SU-DHL-6 (cell line): ENCODE data around the gene COL15A1.

ENCODE experiments used
- H2AFZ ChIP-seq: fragments of 200-600 bp; sonication (generic); 2 replicates; pipeline ENCODE4 v1.6.1; 2014; ENCODE audit warnings: low read depth, mild to moderate bottlenecking, moderate library complexity, mixed read lengths, antibody characterized with exemption, low read length; ENCODE audit not compliant: severe bottlenecking
- H3F3A ChIP-seq: fragments of 200-600 bp; shearing (Covaris generic); 2 replicates; pipeline ENCODE4 v1.6.0; 2016; ENCODE audit warnings: antibody characterized with exemption, mild to moderate bottlenecking; ENCODE audit not compliant: insufficient read depth
- H3K27ac ChIP-seq: fragments of 200-600 bp; sonication (generic); 2 replicates; pipeline ENCODE4 v1.5.1; 2016; ENCODE audit warnings: low read depth, mild to moderate bottlenecking, low read length, moderate library complexity, mixed read lengths
- H3K27me3 ChIP-seq: fragments of 200-600 bp; sonication (generic), shearing (Covaris generic); 2 replicates; pipeline ENCODE4 v1.6.0; 2014; ENCODE audit warnings: mild to moderate bottlenecking, low read length
- H3K36me3 ChIP-seq: fragments of 200-600 bp; sonication (generic); 2 replicates; pipeline ENCODE4 v1.6.1; 2014; ENCODE audit warnings: mild to moderate bottlenecking, low read length, mixed read lengths
- H3K4me2 ChIP-seq: fragments of 300-600, 200-600 bp; shearing (Covaris generic), sonication (generic); 2 replicates; pipeline ENCODE4 v1.6.0; 2014; ENCODE audit warnings: low read length, low read depth, mild to moderate bottlenecking; ENCODE audit not compliant: poor library complexity, severe bottlenecking
- H3K4me3 ChIP-seq: fragments of 200-600 bp; sonication (generic); 2 replicates; pipeline ENCODE4 v1.5.1; 2014; ENCODE audit warnings: antibody characterized with exemption, low read length, mild to moderate bottlenecking, mixed read lengths; ENCODE audit not compliant: insufficient read depth, poor library complexity, severe bottlenecking
- H3K79me2 ChIP-seq: fragments of 200-600 bp; sonication (generic); 2 replicates; pipeline ENCODE4 v1.6.1; 2014; ENCODE audit warnings: mild to moderate bottlenecking, low read length, moderate library complexity; ENCODE audit not compliant: insufficient read depth
- H3K9ac ChIP-seq: fragments of 200-600 bp; sonication (generic); 2 replicates; pipeline ENCODE4 v1.7.0; 2014; ENCODE audit warnings: mild to moderate bottlenecking, low read length
- H3K9me2 ChIP-seq: fragments of 200-600 bp; sonication (generic); replicated peaks from 2 replicates; pipeline ENCODE4 v1.6.1; 2014; ENCODE audit warnings: low read length; ENCODE audit not compliant: insufficient read depth
- H3K9me3 ChIP-seq: fragments of 200-600 bp; sonication (generic); 2 replicates; pipeline ENCODE4 v1.6.1; 2014; ENCODE audit warnings: low read length, mixed read lengths; ENCODE audit not compliant: insufficient read depth
- H4K20me1 ChIP-seq: fragments of 200-600 bp; sonication (generic); 2 replicates; pipeline ENCODE4 v1.6.1; 2014; ENCODE audit warnings: low read depth, mild to moderate bottlenecking, antibody characterized with exemption, low read length, moderate library complexity, mixed read lengths
- EZH2phosphoT487 ChIP-seq: fragments of 200-600 bp; sonication (generic), shearing (Covaris generic); conservative IDR thresholded peaks from 2 replicates; pipeline ENCODE4 v1.6.1; 2018; ENCODE audit warnings: mild to moderate bottlenecking, antibody characterized with exemption, low read length, moderate library complexity, mixed read lengths
- TF ChIP-seq, protein P1 (sequence below): fragments of 200-600 bp; sonication (generic); IDR thresholded peaks from one replicate; pipeline ENCODE4 v1.5.1; 2017; ENCODE audit warnings: antibody characterized with exemption, mild to moderate bottlenecking, low read length, moderate library complexity; ENCODE audit not compliant: insufficient read depth, poor library complexity, severe bottlenecking

Gene COL15A1

DNA sequence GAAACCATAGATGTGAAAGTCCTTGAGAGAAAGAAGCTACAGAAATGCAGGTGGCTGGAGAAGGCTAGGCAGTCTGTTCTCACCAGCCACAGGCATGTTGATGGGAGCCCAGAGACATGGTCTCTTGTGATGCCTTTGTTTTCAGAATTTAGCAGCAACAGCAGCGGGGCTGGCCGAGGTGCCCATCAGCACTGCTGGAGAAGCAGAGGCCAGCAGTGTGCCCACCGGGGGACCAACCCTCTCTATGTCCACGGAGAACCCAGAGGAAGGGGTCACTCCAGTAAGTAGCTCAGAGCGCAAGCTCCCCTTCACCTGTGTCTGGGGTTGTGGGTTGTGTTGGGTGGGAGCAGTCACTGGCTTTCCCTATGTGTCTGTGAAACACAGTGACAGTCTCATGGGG is 59.6 kb downstream of the COL15A1 start:
- no peak overlapping the region for H3K4me3 ChIP-seq
- H3K9me2 ChIP-seq = no peaks in the 10 kb centered on the region
- no peak overlapping the region for H3K4me2 ChIP-seq
- H4K20me1 ChIP-seq = no peaks in the 10 kb centered on the region
- no peak for TF ChIP-seq EZH2phosphoT487
- TF ChIP-seq, protein P1, sequence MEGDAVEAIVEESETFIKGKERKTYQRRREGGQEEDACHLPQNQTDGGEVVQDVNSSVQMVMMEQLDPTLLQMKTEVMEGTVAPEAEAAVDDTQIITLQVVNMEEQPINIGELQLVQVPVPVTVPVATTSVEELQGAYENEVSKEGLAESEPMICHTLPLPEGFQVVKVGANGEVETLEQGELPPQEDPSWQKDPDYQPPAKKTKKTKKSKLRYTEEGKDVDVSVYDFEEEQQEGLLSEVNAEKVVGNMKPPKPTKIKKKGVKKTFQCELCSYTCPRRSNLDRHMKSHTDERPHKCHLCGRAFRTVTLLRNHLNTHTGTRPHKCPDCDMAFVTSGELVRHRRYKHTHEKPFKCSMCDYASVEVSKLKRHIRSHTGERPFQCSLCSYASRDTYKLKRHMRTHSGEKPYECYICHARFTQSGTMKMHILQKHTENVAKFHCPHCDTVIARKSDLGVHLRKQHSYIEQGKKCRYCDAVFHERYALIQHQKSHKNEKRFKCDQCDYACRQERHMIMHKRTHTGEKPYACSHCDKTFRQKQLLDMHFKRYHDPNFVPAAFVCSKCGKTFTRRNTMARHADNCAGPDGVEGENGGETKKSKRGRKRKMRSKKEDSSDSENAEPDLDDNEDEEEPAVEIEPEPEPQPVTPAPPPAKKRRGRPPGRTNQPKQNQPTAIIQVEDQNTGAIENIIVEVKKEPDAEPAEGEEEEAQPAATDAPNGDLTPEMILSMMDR = no peak
- no peak overlapping the region for H3K27ac ChIP-seq
- H3K27me3 ChIP-seq = no peaks in the 10 kb centered on the region
- no peak overlapping the region for H2AFZ ChIP-seq
- no peaks in the 10 kb centered on the region for H3F3A ChIP-seq
- H3K79me2 ChIP-seq = no peaks in the 10 kb centered on the region
- no peaks in the 10 kb centered on the region for H3K9me3 ChIP-seq
- no peak overlapping the region for H3K9ac ChIP-seq
- no peaks in the 10 kb centered on the region for H3K36me3 ChIP-seq

DNA sequence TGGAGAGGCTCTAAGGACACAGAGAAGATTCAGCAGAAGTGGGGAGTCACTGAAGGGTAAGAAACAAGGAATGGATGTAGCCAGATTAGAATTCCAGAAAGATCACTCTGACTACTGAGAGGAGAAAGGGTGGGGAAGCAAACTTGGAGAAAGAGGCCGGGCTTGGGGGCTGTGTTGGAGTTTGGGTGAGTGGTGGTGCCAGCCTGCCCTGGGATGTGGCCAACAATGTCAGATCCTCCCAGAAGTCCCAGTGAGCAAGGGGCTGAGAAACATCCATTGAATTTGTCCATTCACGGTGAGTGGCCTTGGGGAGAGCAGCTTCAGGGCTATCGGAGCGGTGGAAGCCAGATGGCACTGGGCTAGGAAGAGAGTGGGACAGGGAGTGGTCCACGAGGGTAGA is 60.4 kb downstream of the COL15A1 start:
- no peaks in the 10 kb centered on the region for H4K20me1 ChIP-seq
- TF ChIP-seq, protein P1 = no peak
- TF ChIP-seq EZH2phosphoT487 = no peak
- no peaks in the 10 kb centered on the region for H3K9me3 ChIP-seq

DNA sequence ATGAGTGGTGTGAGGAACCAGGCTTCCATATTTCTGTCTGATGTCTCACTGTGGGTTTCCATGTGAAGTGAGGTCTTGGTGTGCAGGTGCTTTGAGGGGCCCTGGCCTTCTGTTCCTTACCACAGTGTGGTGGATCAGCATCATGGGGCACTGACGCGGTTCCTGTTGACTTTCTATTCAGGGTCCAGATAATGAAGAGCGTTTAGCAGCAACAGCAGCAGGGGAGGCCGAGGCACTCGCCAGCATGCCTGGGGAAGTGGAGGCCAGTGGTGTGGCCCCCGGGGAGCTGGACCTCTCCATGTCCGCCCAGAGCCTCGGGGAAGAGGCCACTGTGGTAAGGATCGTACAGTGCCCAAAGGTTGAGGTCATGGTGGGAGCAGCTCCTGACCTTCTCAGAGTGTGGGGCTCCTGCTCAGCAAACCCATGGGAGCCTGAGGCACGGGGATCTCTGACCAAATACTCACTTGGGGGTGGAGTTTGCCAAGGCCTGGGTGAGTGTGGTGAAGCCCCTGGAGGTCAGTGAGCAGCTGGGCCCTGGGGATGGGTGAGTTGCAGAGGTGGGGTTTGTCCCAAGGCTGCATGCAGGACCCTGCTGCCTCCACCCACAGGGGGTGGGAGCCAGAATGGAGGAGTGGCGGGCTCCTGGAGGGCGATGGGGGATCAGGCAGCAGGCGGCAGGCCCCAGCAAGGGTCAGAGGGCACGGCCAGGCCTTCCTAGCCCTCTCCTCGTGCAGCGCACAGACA is 61.2 kb downstream of the COL15A1 start:
- H3K9ac ChIP-seq = no peak overlapping the region
- TF ChIP-seq, protein P1 = no peak
- TF ChIP-seq EZH2phosphoT487 = no peak

More for the DNA sequence above, 60.4 kb downstream of the COL15A1 start:
- Histone ChIP-seq H3K27me3 (no peaks in the 10 kb centered on the region), H3K9ac (no peak overlapping the region), H3F3A (no peaks in the 10 kb centered on the region), H3K4me3 (no peak overlapping the region), H2AFZ (no peak overlapping the region), H3K9me2 (no peaks in the 10 kb centered on the region), H3K4me2 (no peak overlapping the region), H3K27ac (no peak overlapping the region), H3K36me3 (no peaks in the 10 kb centered on the region), H3K79me2 (no peaks in the 10 kb centered on the region)

More for the DNA sequence above, 61.2 kb downstream of the COL15A1 start:
- no peak overlapping the region for H3K4me2 ChIP-seq
- H3K9me2 ChIP-seq = no peaks in the 10 kb centered on the region
- no peak overlapping the region for H3K27ac ChIP-seq
- no peaks in the 10 kb centered on the region for H3K36me3 ChIP-seq
- H2AFZ ChIP-seq = no peak overlapping the region
- H3K9me3 ChIP-seq = peaks cover 1% of the 10 kb centered on the region; the same call in 1 of the 2 replicates
- no peak overlapping the region for H3K4me3 ChIP-seq
- H3F3A ChIP-seq = no peaks in the 10 kb centered on the region
- H3K79me2 ChIP-seq = no peaks in the 10 kb centered on the region
- no peaks in the 10 kb centered on the region for H3K27me3 ChIP-seq
- no peaks in the 10 kb centered on the region for H4K20me1 ChIP-seq
